Thoracic aorta (tissue), 2 donors: ENCODE results near the gene IL12RB1. TPM values are rescaled to one million over a fixed set of nuclear protein-coding genes. Genes with fewer than 3 reads are reported as not detected.
"Not testable (repeated sequence)": the region's sequence is repeated elsewhere in the genome, so short reads cannot be mapped to it uniquely, and the experiment has no call there.

Experiments used
- ATAC-seq: fragments of 150-250 bp; one replicate; pipeline ENCODE4 v1.8.0; 2017; ENCODE audit warnings: low read depth; ENCODE audit not compliant: insufficient number of reproducible peaks, low FRiP score
- DNase-seq: peaks from one replicate; pipeline ENCODE4 v3.0.0-alpha.2; 2020; ENCODE audit warnings: low spot score
- H3K27ac ChIP-seq, 2 donors: fragments of 200-600 bp; sonication (generic); 1 replicate in 1 of 2; 2 replicates in 1 of 2; pipeline ENCODE4 v1.5.1; 2016; ENCODE audit warnings: mild to moderate bottlenecking in 2 of 2, moderate library complexity in 2 of 2
- H3K27me3 ChIP-seq: fragments of 200-600 bp; sonication (generic); replicated peaks from 2 replicates; pipeline ENCODE4 v1.6.0; 2016; ENCODE audit warnings: mild to moderate bottlenecking; ENCODE audit not compliant: insufficient read depth
- H3K36me3 ChIP-seq: fragments of 200-600 bp; sonication (generic); one replicate; pipeline ENCODE4 v1.5.1; 2016
- H3K4me1 ChIP-seq, 2 donors: fragments of 200-600 bp; sonication (generic); 1 replicate in 1 of 2; 2 replicates in 1 of 2; pipeline versions ENCODE4 v1.5.1 to v1.6.0; 2016; ENCODE audit warnings: low read depth in 2 of 2, mild to moderate bottlenecking in 1 of 2; ENCODE audit not compliant: control insufficient read depth in 1 of 2
- H3K4me3 ChIP-seq: fragments of 200-600 bp; sonication (generic); 2 replicates; pipeline ENCODE4 v1.5.1; 2016; ENCODE audit warnings: mild to moderate bottlenecking
- H3K9me3 ChIP-seq: fragments of 200-600 bp; sonication (generic); 2 replicates; pipeline ENCODE4 v1.5.1; 2016
- CTCF ChIP-seq: fragments of 200-600 bp; sonication (generic); IDR thresholded peaks from one replicate; pipeline ENCODE4 v1.5.1; 2019; ENCODE audit warnings: antibody characterized with exemption
- total RNA-seq, 2 donors: library from RNA; depleted of rRNA; stranded (reverse); fragments of >200 nt; gene quantifications; one replicate each; pipeline versions ENCODE4 v1.1.0 to v1.2.3, GENCODE V29; 2016

IL12RB1 gene
- total RNA-seq, 2 donors from 2014 or later, result 1.6 to 5.4 TPM

- TF ChIP-seq CTCF, result no peak
- Histone ChIP-seq H3K27me3 (no peaks in the 10 kb centered on the region), H3K4me1 (peaks cover 19 to 48% of the 10 kb centered on the region in 2 donors), H3K9me3 (no peaks in the 10 kb centered on the region), H3K4me3 (no peak overlapping the region), H3K27ac (no peak overlapping the region), H3K36me3 (no peaks in the 10 kb centered on the region)
- no peak for ATAC-seq
- DNase-seq, result no peak
These were observed 9.5 kb upstream of the IL12RB1 start for GRCh38 chr19:18096258-18096657.

GRCh38 chr19:18093439-18094161 is 6.9 kb upstream of the IL12RB1 start:
- DNase-seq (no peak), ATAC-seq (no peak)
- Histone ChIP-seq H3K4me1 (peaks cover 23 to 57% of the 10 kb centered on the region in 2 donors), H3K4me3 (no peak overlapping the region), H3K27me3 (no peaks in the 10 kb centered on the region), H3K9me3 (no peaks in the 10 kb centered on the region), H3K27ac (peak overlapping the region in 1 of 2 donors; percentile 62), H3K36me3 (no peaks in the 10 kb centered on the region)
- TF ChIP-seq CTCF, result no peak

GRCh38 chr19:18091217-18091608 is 4.5 kb upstream of the IL12RB1 start:
- Histone ChIP-seq H3K9me3 (no peaks in the 10 kb centered on the region), H3K36me3 (no peaks in the 10 kb centered on the region), H3K27ac (no peak overlapping the region), H3K4me1 (peaks cover 17 to 43% of the 10 kb centered on the region in 2 donors), H3K4me3 (no peak overlapping the region), H3K27me3 (no peaks in the 10 kb centered on the region)
- ATAC-seq (no peak), DNase-seq (no peak)
- no peak for TF ChIP-seq CTCF

- H3K4me3 ChIP-seq, result no peak overlapping the region
- peaks cover 17 to 42% of the 10 kb centered on the region in 2 donors for H3K4me1 ChIP-seq
- DNase-seq, result no peak
- no peaks in the 10 kb centered on the region for H3K27me3 ChIP-seq
- no peak for TF ChIP-seq CTCF
- ATAC-seq, result no peak
- H3K9me3 ChIP-seq, result no peaks in the 10 kb centered on the region
- H3K27ac ChIP-seq, result no peak overlapping the region
- no peaks in the 10 kb centered on the region for H3K36me3 ChIP-seq
These were observed 3.9 kb upstream of the IL12RB1 start for GRCh38 chr19:18090545-18091216.

- H3K36me3 ChIP-seq, result no peaks in the 10 kb centered on the region
- DNase-seq, result no peak
- no peak overlapping the region for H3K4me3 ChIP-seq
- peaks cover 17 to 33% of the 10 kb centered on the region in 2 donors for H3K4me1 ChIP-seq
- TF ChIP-seq CTCF, result no peak
- H3K27ac ChIP-seq, result peak overlapping the region; percentile 28 to 50
- no peaks in the 10 kb centered on the region for H3K9me3 ChIP-seq
- ATAC-seq, result no peak
- no peaks in the 10 kb centered on the region for H3K27me3 ChIP-seq
These were observed 3.0 kb upstream of the IL12RB1 start for GRCh38 chr19:18089726-18090125.

GRCh38 chr19:18089096-18089541 is 2.4 kb upstream of the IL12RB1 start:
- H3K27me3 ChIP-seq, ATAC-seq, H3K36me3 ChIP-seq, H3K4me3 ChIP-seq, DNase-seq, H3K9me3 ChIP-seq: not testable (repeated sequence)
- H3K27ac ChIP-seq, result peak overlapping the region; percentile 28 to 50
- H3K4me1 ChIP-seq, result peaks cover 17 to 28% of the 10 kb centered on the region in 2 donors
